ENCODE measurements around the gene PTPRN. TPM values are rescaled to one million over a fixed set of nuclear protein-coding genes. Genes with fewer than 3 reads are reported as not detected.

PTPRN gene
- total and polyA plus RNA-seq, 2 of the 8 experiments (the other 6 are each of a cell fraction or from before 2014, with no cell fraction given), result 5.4 to 8.2 TPM

DNA sequence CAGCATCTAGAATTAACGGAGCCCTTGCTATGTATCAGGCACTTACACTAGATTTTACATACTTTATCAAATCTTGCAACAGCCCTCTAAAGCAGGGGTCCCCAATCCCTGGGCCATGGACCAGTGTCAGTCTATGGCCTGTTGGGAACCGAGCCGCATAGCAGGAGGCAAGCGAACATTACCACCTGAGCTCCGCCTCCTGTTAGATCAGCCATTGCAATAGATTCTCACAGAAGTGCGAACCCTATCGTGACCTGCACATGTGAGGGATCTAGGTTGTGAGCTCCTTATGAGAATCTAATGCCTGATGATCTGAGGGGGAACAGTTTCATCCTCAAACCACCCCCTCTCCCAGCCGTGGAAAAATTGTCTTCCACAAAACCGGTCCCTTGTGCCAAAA lies 16.6 kb downstream of the PTPRN start (continued):
- TF ChIP-seq, protein P1, sequence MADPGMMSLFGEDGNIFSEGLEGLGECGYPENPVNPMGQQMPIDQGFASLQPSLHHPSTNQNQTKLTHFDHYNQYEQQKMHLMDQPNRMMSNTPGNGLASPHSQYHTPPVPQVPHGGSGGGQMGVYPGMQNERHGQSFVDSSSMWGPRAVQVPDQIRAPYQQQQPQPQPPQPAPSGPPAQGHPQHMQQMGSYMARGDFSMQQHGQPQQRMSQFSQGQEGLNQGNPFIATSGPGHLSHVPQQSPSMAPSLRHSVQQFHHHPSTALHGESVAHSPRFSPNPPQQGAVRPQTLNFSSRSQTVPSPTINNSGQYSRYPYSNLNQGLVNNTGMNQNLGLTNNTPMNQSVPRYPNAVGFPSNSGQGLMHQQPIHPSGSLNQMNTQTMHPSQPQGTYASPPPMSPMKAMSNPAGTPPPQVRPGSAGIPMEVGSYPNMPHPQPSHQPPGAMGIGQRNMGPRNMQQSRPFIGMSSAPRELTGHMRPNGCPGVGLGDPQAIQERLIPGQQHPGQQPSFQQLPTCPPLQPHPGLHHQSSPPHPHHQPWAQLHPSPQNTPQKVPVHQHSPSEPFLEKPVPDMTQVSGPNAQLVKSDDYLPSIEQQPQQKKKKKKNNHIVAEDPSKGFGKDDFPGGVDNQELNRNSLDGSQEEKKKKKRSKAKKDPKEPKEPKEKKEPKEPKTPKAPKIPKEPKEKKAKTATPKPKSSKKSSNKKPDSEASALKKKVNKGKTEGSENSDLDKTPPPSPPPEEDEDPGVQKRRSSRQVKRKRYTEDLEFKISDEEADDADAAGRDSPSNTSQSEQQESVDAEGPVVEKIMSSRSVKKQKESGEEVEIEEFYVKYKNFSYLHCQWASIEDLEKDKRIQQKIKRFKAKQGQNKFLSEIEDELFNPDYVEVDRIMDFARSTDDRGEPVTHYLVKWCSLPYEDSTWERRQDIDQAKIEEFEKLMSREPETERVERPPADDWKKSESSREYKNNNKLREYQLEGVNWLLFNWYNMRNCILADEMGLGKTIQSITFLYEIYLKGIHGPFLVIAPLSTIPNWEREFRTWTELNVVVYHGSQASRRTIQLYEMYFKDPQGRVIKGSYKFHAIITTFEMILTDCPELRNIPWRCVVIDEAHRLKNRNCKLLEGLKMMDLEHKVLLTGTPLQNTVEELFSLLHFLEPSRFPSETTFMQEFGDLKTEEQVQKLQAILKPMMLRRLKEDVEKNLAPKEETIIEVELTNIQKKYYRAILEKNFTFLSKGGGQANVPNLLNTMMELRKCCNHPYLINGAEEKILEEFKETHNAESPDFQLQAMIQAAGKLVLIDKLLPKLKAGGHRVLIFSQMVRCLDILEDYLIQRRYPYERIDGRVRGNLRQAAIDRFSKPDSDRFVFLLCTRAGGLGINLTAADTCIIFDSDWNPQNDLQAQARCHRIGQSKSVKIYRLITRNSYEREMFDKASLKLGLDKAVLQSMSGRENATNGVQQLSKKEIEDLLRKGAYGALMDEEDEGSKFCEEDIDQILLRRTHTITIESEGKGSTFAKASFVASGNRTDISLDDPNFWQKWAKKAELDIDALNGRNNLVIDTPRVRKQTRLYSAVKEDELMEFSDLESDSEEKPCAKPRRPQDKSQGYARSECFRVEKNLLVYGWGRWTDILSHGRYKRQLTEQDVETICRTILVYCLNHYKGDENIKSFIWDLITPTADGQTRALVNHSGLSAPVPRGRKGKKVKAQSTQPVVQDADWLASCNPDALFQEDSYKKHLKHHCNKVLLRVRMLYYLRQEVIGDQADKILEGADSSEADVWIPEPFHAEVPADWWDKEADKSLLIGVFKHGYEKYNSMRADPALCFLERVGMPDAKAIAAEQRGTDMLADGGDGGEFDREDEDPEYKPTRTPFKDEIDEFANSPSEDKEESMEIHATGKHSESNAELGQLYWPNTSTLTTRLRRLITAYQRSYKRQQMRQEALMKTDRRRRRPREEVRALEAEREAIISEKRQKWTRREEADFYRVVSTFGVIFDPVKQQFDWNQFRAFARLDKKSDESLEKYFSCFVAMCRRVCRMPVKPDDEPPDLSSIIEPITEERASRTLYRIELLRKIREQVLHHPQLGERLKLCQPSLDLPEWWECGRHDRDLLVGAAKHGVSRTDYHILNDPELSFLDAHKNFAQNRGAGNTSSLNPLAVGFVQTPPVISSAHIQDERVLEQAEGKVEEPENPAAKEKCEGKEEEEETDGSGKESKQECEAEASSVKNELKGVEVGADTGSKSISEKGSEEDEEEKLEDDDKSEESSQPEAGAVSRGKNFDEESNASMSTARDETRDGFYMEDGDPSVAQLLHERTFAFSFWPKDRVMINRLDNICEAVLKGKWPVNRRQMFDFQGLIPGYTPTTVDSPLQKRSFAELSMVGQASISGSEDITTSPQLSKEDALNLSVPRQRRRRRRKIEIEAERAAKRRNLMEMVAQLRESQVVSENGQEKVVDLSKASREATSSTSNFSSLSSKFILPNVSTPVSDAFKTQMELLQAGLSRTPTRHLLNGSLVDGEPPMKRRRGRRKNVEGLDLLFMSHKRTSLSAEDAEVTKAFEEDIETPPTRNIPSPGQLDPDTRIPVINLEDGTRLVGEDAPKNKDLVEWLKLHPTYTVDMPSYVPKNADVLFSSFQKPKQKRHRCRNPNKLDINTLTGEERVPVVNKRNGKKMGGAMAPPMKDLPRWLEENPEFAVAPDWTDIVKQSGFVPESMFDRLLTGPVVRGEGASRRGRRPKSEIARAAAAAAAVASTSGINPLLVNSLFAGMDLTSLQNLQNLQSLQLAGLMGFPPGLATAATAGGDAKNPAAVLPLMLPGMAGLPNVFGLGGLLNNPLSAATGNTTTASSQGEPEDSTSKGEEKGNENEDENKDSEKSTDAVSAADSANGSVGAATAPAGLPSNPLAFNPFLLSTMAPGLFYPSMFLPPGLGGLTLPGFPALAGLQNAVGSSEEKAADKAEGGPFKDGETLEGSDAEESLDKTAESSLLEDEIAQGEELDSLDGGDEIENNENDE (IDR thresholded peaks at IDR 0.05; ENCODE audit: insufficient replicate concordance, low read length), result no peak
- no peak for TF ChIP-seq TEAD4 (IDR thresholded peaks at IDR 0.05; ENCODE audit: low read depth, low read length)
